Loucy (cell line): ENCODE data around the gene WWTR1.

Experiments used
- EZH2phosphoT487 ChIP-seq: fragments of 200-600 bp; IDR thresholded peaks from 2 replicates; pipeline ENCODE4 v1.6.1; 2018; ENCODE audit warnings: antibody characterized with exemption, mild to moderate bottlenecking, moderate library complexity, borderline replicate concordance
- TF ChIP-seq, protein P1 (sequence below): fragments of 200-600 bp; sonication (generic); conservative IDR thresholded peaks from 2 replicates; pipeline ENCODE4 v1.5.1; 2014; ENCODE audit warnings: mild to moderate bottlenecking, antibody characterized with exemption, low read length

- TF ChIP-seq, protein P1, sequence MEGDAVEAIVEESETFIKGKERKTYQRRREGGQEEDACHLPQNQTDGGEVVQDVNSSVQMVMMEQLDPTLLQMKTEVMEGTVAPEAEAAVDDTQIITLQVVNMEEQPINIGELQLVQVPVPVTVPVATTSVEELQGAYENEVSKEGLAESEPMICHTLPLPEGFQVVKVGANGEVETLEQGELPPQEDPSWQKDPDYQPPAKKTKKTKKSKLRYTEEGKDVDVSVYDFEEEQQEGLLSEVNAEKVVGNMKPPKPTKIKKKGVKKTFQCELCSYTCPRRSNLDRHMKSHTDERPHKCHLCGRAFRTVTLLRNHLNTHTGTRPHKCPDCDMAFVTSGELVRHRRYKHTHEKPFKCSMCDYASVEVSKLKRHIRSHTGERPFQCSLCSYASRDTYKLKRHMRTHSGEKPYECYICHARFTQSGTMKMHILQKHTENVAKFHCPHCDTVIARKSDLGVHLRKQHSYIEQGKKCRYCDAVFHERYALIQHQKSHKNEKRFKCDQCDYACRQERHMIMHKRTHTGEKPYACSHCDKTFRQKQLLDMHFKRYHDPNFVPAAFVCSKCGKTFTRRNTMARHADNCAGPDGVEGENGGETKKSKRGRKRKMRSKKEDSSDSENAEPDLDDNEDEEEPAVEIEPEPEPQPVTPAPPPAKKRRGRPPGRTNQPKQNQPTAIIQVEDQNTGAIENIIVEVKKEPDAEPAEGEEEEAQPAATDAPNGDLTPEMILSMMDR, result no peak
- TF ChIP-seq EZH2phosphoT487, result no peak
Measured at GRCh38 chr3:149553781-149554451, 103.9 kb downstream of the WWTR1 start.
